Epithelial cell of proximal tubule (primary cell): ENCODE data around the gene CHTOP. TPM values are rescaled to one million over a fixed set of nuclear protein-coding genes. Genes with fewer than 3 reads are reported as not detected.

Experiments used
- DNase-seq: peaks from one replicate; pipeline ENCODE4 v3.0.0-alpha.2; 2011; ENCODE audit warnings: low read depth
- H3K4me3 ChIP-seq: 2 replicates; pipeline ENCODE4 v1.5.1; 2011; ENCODE audit warnings: low read depth, mild to moderate bottlenecking, low read length
- total RNA-seq: library from RNA; depleted of rRNA; stranded (reverse); fragments of >200 nt; gene quantifications from 2 replicates; pipeline ENCODE4 v1.2.3, GENCODE V29; 2015
- TF ChIP-seq, protein P1 (sequence below): conservative IDR thresholded peaks from 2 replicates; pipeline ENCODE4 v1.5.1; 2012; ENCODE audit warnings: low read depth, mild to moderate bottlenecking, low read length

CHTOP gene
- total RNA-seq, 1 donor from 2014 or later, result 64.7 TPM

DNA sequence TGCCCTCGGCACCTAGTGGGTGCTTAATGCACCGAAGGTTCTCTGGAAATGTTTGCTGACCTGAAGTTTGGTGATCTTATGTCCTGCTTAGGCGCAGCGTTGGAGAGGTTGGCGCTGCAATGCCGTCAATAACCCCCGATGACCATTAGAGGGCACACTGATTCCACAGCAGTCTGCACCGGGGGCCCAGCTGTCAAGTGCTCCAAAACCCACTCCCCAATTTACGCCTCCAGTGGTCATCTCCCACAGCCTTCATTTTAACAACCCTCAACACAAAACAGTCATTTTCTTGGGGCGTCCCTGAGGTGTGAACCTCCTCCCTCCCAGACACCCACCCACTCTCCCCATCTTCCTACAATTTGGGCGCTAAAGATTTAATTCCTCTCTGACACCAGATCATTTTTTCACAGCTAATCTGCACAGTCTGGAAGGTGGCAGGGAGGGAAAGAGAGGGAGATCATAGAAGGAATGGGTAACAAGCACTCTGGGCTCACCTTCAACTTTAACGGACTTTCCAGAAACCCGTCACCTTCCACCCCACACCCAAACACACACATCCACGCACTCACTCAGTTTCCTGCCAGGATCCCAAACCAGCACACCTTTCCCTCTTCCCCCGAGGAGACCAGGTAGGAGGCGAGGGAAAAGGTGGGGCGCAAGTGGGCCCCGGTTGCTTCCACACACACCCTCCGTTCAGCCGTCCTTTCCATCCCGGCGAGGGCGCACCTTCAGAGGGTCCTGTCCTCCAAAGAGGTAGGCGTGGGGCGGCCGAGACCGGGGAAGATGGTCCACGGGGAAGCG, 44.1 kb downstream of the CHTOP start:
- TF ChIP-seq, protein P1, sequence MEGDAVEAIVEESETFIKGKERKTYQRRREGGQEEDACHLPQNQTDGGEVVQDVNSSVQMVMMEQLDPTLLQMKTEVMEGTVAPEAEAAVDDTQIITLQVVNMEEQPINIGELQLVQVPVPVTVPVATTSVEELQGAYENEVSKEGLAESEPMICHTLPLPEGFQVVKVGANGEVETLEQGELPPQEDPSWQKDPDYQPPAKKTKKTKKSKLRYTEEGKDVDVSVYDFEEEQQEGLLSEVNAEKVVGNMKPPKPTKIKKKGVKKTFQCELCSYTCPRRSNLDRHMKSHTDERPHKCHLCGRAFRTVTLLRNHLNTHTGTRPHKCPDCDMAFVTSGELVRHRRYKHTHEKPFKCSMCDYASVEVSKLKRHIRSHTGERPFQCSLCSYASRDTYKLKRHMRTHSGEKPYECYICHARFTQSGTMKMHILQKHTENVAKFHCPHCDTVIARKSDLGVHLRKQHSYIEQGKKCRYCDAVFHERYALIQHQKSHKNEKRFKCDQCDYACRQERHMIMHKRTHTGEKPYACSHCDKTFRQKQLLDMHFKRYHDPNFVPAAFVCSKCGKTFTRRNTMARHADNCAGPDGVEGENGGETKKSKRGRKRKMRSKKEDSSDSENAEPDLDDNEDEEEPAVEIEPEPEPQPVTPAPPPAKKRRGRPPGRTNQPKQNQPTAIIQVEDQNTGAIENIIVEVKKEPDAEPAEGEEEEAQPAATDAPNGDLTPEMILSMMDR, result peak; percentile 97
- no peak for DNase-seq
- H3K4me3 ChIP-seq, result peak overlapping the region; percentile 71

DNA sequence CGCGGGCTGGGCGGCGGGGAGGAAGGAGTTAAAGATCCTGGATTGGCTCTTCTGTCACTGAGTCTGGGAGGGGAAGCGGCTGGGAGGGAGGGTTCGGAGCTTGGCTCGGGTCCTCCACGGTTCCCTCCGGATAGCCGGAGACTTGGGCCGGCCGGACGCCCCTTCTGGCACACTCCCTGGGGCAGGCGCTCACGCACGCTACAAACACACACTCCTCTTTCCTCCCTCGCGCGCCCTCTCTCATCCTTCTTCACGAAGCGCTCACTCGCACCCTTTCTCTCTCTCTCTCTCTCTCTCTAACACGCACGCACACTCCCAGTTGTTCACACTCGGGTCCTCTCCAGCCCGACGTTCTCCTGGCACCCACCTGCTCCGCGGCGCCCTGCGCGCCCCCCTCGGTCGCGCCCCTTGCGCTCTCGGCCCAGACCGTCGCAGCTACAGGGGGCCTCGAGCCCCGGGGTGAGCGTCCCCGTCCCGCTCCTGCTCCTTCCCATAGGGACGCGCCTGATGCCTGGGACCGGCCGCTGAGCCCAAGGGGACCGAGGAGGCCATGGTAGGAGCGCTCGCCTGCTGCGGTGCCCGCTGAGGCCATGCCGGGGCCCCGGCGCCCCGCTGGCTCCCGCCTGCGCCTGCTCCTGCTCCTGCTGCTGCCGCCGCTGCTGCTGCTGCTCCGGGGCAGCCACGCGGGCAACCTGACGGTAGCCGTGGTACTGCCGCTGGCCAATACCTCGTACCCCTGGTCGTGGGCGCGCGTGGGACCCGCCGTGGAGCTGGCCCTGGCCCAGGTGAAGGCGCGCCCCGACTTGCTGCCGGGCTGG, 44.9 kb downstream of the CHTOP start, which contains the start of gene NPR1:
TSS of gene NPR1 (plus strand) at position 170 of the 818 bp plus-strand sequence. CDS start at position 591, 421 bp downstream.
- peak within 1 kb of the TSS; percentile 71 for H3K4me3 ChIP-seq
- DNase-seq, result no peak
- TF ChIP-seq, protein P1, result no peak

DNA sequence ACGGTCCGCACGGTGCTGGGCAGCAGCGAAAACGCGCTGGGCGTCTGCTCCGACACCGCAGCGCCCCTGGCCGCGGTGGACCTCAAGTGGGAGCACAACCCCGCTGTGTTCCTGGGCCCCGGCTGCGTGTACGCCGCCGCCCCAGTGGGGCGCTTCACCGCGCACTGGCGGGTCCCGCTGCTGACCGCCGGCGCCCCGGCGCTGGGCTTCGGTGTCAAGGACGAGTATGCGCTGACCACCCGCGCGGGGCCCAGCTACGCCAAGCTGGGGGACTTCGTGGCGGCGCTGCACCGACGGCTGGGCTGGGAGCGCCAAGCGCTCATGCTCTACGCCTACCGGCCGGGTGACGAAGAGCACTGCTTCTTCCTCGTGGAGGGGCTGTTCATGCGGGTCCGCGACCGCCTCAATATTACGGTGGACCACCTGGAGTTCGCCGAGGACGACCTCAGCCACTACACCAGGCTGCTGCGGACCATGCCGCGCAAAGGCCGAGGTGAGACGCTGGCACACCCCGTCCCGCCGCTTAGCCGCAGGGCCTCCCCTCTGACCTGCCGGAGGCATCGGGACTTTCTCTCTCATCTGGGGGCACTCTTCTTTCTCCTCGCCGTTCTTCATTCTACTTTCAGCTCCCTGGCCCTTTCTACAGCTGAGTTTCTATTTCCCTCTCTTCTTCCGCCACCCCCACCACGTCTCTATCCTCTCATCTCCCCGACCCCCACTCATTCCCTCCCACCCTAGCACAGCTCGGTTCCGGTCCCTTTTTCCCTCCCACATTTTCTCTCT, 45.7 kb downstream of the CHTOP start:
- DNase-seq, result no peak
- TF ChIP-seq, protein P1, result peak; percentile 11
- peak overlapping the region; percentile 71 for H3K4me3 ChIP-seq

DNA sequence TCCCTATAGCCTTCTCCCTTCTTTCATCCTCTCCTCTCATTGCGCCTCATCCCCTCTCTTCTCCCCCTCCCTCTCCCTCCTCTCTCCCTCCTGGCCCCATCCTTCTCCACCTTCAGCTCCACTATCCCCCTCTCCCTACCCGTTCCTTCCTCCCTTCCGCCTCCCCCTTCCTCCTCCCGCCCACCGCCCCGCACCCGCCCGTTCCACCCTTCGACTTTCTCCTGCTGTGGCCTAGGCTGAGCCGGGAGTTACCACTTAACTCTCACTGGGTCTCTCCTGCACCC, 46.2 kb downstream of the CHTOP start:
- no peak for DNase-seq
- TF ChIP-seq, protein P1, result no peak
- peak overlapping the region; percentile 71 for H3K4me3 ChIP-seq

DNA sequence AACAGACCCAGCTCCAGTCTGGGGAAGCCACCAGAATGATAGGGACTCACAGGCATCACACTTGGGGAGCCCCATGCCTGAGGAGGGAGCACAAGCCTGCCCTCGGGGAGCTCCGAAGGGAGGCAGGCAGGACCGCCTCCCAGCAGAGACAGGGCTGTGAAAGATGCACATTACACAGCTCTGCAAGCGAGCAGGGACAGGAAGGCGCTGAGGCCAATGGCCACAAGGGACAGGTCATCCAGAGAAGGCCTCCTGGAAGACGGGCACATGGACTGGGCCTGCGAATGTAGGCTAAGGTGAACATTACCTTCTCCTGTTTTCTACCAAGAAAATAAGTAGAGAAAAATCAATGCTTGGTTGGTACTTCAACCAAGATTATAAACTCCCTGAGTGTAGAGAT, 48.9 kb downstream of the CHTOP start:
- DNase-seq, result no peak
- TF ChIP-seq, protein P1, result no peak
- no peak overlapping the region for H3K4me3 ChIP-seq

DNA sequence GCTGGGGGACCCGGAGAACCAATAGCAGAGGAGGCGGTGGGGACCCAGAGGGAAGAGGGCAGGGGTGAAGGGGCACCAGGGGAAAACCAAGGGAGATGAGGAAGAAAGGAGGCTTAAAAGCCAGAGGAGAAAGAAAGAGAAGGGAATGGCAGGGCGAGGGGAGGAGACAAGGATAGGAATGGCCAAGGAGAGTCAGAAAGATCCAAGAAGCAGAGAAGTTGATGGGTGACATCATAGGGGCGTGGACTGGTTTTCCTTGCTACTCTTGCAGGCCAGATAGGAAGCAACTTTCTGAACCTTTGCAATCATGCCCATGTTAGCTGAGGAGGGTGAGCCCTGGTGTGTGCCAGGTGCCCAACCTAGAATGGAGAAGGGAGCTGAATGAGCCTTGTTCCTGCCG, 50.0 kb downstream of the CHTOP start:
- TF ChIP-seq, protein P1, result no peak
- no peak for DNase-seq
- H3K4me3 ChIP-seq, result no peak overlapping the region
